OCI-LY7 (cell line): Measurements from ENCODE around the gene PPTC7. TPM values are rescaled to one million over a fixed set of nuclear protein-coding genes. Genes with fewer than 3 reads are reported as not detected.
"Not testable (repeated sequence)": the region's sequence is repeated elsewhere in the genome, so short reads cannot be mapped to it uniquely, and the experiment has no call there.

Source experiments
- BruUV-seq: library from RNA; stranded (reverse); fragments of 400-500 nt; replicated peaks from 2 replicates; lab custom pipeline; 2021; lab: Mats Ljungman, UMichigan
- CTCF ChIA-PET: fragments of 300-600 bp; sonication (Branson Sonifier 250); formaldehyde crosslinking; loops from one replicate; lab custom pipeline; 2022; ENCODE audit warnings: antibody characterized with exemption; ENCODE audit not compliant: unreplicated experiment; lab: Charles Lee
- POLR2A ChIA-PET: fragments of 300-600 bp; sonication (Branson Sonifier 250); formaldehyde crosslinking; loops from one replicate; lab custom pipeline; 2022; ENCODE audit warnings: antibody characterized with exemption; lab: Charles Lee
- DNase-seq: peaks from one replicate; pipeline ENCODE4 v3.0.0-alpha.2; 2015; ENCODE audit warnings: low spot score
- H2AFZ ChIP-seq: fragments of 200-600 bp; sonication (generic), shearing (Covaris generic); 2 replicates; pipeline ENCODE4 v1.6.1; 2014; ENCODE audit warnings: mild to moderate bottlenecking, antibody characterized with exemption, low read length, moderate library complexity
- H3K27ac ChIP-seq: fragments of 200-600 bp; sonication (generic); 2 replicates; pipeline ENCODE4 v1.5.1; 2014; ENCODE audit warnings: mixed run types, low read depth, mild to moderate bottlenecking, moderate library complexity, low read length, inconsistent platforms; ENCODE audit not compliant: poor library complexity, severe bottlenecking
- H3K36me3 ChIP-seq: fragments of 200-600 bp; sonication (generic); 2 replicates; pipeline ENCODE4 v1.6.1; 2014; ENCODE audit warnings: mild to moderate bottlenecking, antibody characterized with exemption, low read length, moderate library complexity, mixed read lengths; ENCODE audit not compliant: insufficient read depth
- H3K4me1 ChIP-seq: fragments of 200-600 bp; sonication (generic); 2 replicates; pipeline ENCODE4 v1.5.1; 2014; ENCODE audit warnings: mild to moderate bottlenecking, low read length; ENCODE audit not compliant: insufficient read depth, poor library complexity, severe bottlenecking
- H3K4me2 ChIP-seq: fragments of 200-600 bp; sonication (generic); 2 replicates; pipeline ENCODE4 v1.6.1; 2014; ENCODE audit warnings: mild to moderate bottlenecking, low read length
- H3K4me3 ChIP-seq: fragments of 200-600 bp; sonication (generic); 2 replicates; pipeline ENCODE4 v1.5.1; 2014; ENCODE audit warnings: mild to moderate bottlenecking, low read depth, low read length; ENCODE audit not compliant: poor library complexity, severe bottlenecking
- H3K79me2 ChIP-seq: fragments of 200-600 bp; sonication (generic); 2 replicates; pipeline ENCODE4 v1.6.1; 2016; ENCODE audit warnings: low read depth, mild to moderate bottlenecking, low read length, moderate library complexity, mixed read lengths; ENCODE audit not compliant: insufficient read depth
- H3K9me2 ChIP-seq: fragments of 200-600 bp; sonication (generic); 2 replicates; pipeline ENCODE4 v1.6.1; 2016; ENCODE audit warnings: mild to moderate bottlenecking, low read length, mixed read lengths; ENCODE audit not compliant: insufficient read depth
- H3K9me3 ChIP-seq: fragments of 200-600 bp; sonication (generic); 2 replicates; pipeline ENCODE4 v1.6.1; 2014; ENCODE audit warnings: mild to moderate bottlenecking, mixed run types, low read length, mixed read lengths
- H4K20me1 ChIP-seq: fragments of 200-600 bp; sonication (generic); 2 replicates; pipeline ENCODE4 v1.6.1; 2014; ENCODE audit warnings: mild to moderate bottlenecking, antibody characterized with exemption, low read length, moderate library complexity, mixed read lengths; ENCODE audit not compliant: insufficient read depth
- CTCF ChIP-seq: fragments of 200-600 bp; sonication (generic); conservative IDR thresholded peaks from 2 replicates; pipeline ENCODE4 v1.5.1; 2014; ENCODE audit warnings: mild to moderate bottlenecking, antibody characterized with exemption, low read length, moderate library complexity, mixed read lengths
- EZH2phosphoT487 ChIP-seq: fragments of 200-600 bp; sonication (generic); IDR thresholded peaks from 2 replicates; pipeline ENCODE4 v1.6.1; 2018; ENCODE audit warnings: low read depth, borderline replicate concordance, mild to moderate bottlenecking, mixed run types, antibody characterized with exemption, low read length, moderate library complexity, mixed read lengths
- intact Hi-C: fragments of 100-400 bp; cut with micrococcal nuclease; formaldehyde crosslinking; loops from one replicate; pipeline ENCODE4 v1.10.0; 2022; ENCODE audit not compliant: unreplicated experiment
- total RNA-seq, 2 experiments: library from RNA; depleted of rRNA in 1 of 2; stranded (reverse); fragments of >200 nt in 1 of 2; shearing (Covaris generic) in 1 of 2; gene quantifications; 2 replicates each; pipeline ENCODE4 v1.2.3, GENCODE V29; 2014 to 2022

PPTC7 gene
- total RNA-seq, 2 experiments from 2014 or later = 11.4 to 29.7 TPM

GRCh38 chr12:110602085-110602814 is 19.1 kb upstream of the PPTC7 start:
- not testable (repeated sequence) for BruUV-seq, H3K9me2 ChIP-seq, H3K36me3 ChIP-seq, H2AFZ ChIP-seq, H3K27ac ChIP-seq, H3K79me2 ChIP-seq, H4K20me1 ChIP-seq, H3K4me2 ChIP-seq, H3K4me3 ChIP-seq, H3K9me3 ChIP-seq
- peaks cover 29% of the 10 kb centered on the region for H3K4me1 ChIP-seq
- peak; percentile 81 for DNase-seq
- intact Hi-C loops = loop anchor here (1.0 to 5.0 kb wide), 4 partner anchors 96 to 500 kb away; no protein-coding TSS in a partner anchor
- CTCF ChIA-PET = interaction anchor here (0.8 to 1.9 kb wide), 5 partner anchors 37 to 152 kb away, joined by 3 to 5 read pairs (median 3); partner anchors contain the start of genes ARPC3, FAM216A and GPN3
- POLR2A ChIA-PET = interaction anchor here (0.7 to 1.4 kb wide), 6 partner anchors 11 to 102 kb away, joined by 3 to 4 read pairs (median 4); partner anchors contain the start of gene TCTN1
- TF ChIP-seq CTCF = peak; percentile 87

GRCh38 chr12:110600254-110600653 is 17.1 kb upstream of the PPTC7 start:
- Histone ChIP-seq H3K9me3 (no peaks in the 10 kb centered on the region), H3K27ac (no peak overlapping the region), H3K36me3 (no peaks in the 10 kb centered on the region), H4K20me1 (no peaks in the 10 kb centered on the region), H3K4me2 (no peak overlapping the region), H3K4me1 (peaks cover 13% of the 10 kb centered on the region), H3K4me3 (no peak overlapping the region), H3K9me2 (no peaks in the 10 kb centered on the region), H2AFZ (no peak overlapping the region), H3K79me2 (no peaks in the 10 kb centered on the region)
- CTCF ChIA-PET = interaction anchor here (0.7 kb wide), 2 partner anchors 77 to 151 kb away, joined by 3 to 4 read pairs; no protein-coding TSS in a partner anchor
- TF ChIP-seq EZH2phosphoT487 (no peak), CTCF (peak; percentile 84)
- intact Hi-C loops = loop anchor here (1.0 to 5.0 kb wide), 7 partner anchors 48 to 498 kb away; partner anchors contain the start of gene ARPC3
- peak; percentile 70 for DNase-seq
- no TSS peak for BruUV-seq
- POLR2A ChIA-PET = interaction anchor here (0.6 to 1.6 kb wide), 5 partner anchors 10 to 164 kb away, joined by 3 to 5 read pairs (median 3); partner anchors contain the start of gene ARPC3

GRCh38 chr12:110599334-110599733 is 16.2 kb upstream of the PPTC7 start:
- Histone ChIP-seq H3K27ac (no peak overlapping the region), H3K9me3 (no peaks in the 10 kb centered on the region), H3K4me3 (no peak overlapping the region), H3K79me2 (no peaks in the 10 kb centered on the region), H3K4me2 (no peak overlapping the region), H3K9me2 (no peaks in the 10 kb centered on the region), H2AFZ (no peak overlapping the region), H4K20me1 (no peaks in the 10 kb centered on the region), H3K4me1 (peaks cover 4% of the 10 kb centered on the region), H3K36me3 (no peaks in the 10 kb centered on the region)
- ChIA-PET CTCF (no interaction called here), POLR2A (interaction anchor here (0.6 to 1.4 kb wide), 6 partner anchors 9 to 495 kb away, joined by 3 to 6 read pairs (median 4); partner anchors contain the start of gene ARPC3)
- DNase-seq = no peak
- intact Hi-C loops = no loop called here
- no peak for TF ChIP-seq CTCF
- TF ChIP-seq EZH2phosphoT487 = no peak
- no TSS peak for BruUV-seq
